Endodermal cell (in vitro differentiated cells): ENCODE measurements around the gene RAPGEF2. TPM values are rescaled to one million over a fixed set of nuclear protein-coding genes. Genes with fewer than 3 reads are reported as not detected.

Source experiments
- DNase-seq: peaks from one replicate; pipeline ENCODE4 v3.0.0-alpha.2; 2017
- H3K27ac ChIP-seq: 2 replicates; pipeline ENCODE4 v1.5.1; 2013; ENCODE audit warnings: mild to moderate bottlenecking, low read depth, low read length, moderate library complexity
- H3K27me3 ChIP-seq: 2 replicates; pipeline ENCODE4 v1.6.1; 2013; ENCODE audit warnings: mild to moderate bottlenecking, low read length, moderate library complexity; ENCODE audit not compliant: insufficient read depth, control insufficient read depth, poor library complexity, severe bottlenecking
- H3K36me3 ChIP-seq: 2 replicates; pipeline ENCODE4 v1.7.0; 2013; ENCODE audit warnings: mild to moderate bottlenecking, low read length, moderate library complexity; ENCODE audit not compliant: control insufficient read depth, insufficient read depth
- H3K4me1 ChIP-seq: one replicate; pipeline ENCODE4 v1.7.0; 2013; ENCODE audit warnings: low read length; ENCODE audit not compliant: control insufficient read depth, insufficient read depth
- H3K4me3 ChIP-seq: 2 replicates; pipeline ENCODE4 v1.5.1; 2013; ENCODE audit warnings: mild to moderate bottlenecking, low read length, moderate library complexity
- H3K9ac ChIP-seq: 2 replicates; pipeline ENCODE4 v1.6.1; 2013; ENCODE audit warnings: mild to moderate bottlenecking, low read length, moderate library complexity; ENCODE audit not compliant: poor library complexity, severe bottlenecking; ENCODE audit errors: extremely low read depth
- H3K9me3 ChIP-seq: 2 replicates; pipeline ENCODE4 v1.6.1; 2013; ENCODE audit warnings: mild to moderate bottlenecking, low read length, moderate library complexity; ENCODE audit not compliant: control insufficient read depth
- H3K27ac Mint-ChIP-seq: 2 replicates; pipeline ENCODE4 v1.8.0; 2020; ENCODE audit warnings: mixed read lengths
- H3K27me3 Mint-ChIP-seq: 2 replicates; pipeline ENCODE4 v1.8.0; 2021; ENCODE audit warnings: mild to moderate bottlenecking, mixed read lengths; ENCODE audit not compliant: insufficient read depth
- H3K36me3 Mint-ChIP-seq: 2 replicates; pipeline ENCODE4 v1.8.0; 2020; ENCODE audit warnings: low read depth, mixed read lengths
- H3K4me1 Mint-ChIP-seq: 2 replicates; pipeline ENCODE4 v1.8.0; 2020; ENCODE audit warnings: mixed read lengths
- H3K4me3 Mint-ChIP-seq: 2 replicates; pipeline ENCODE4 v1.8.0; 2020; ENCODE audit warnings: mild to moderate bottlenecking, moderate library complexity, mixed read lengths
- H3K9me3 Mint-ChIP-seq: 2 replicates; pipeline ENCODE4 v1.8.0; 2020; ENCODE audit warnings: mild to moderate bottlenecking, mixed read lengths
- WGBS, 2 experiments: methylation state at CpG; one replicate each; pipeline versions ENCODE4 v1.1.5 to v1.1.7; 2013; ENCODE audit warnings: missing lambda C conversion rate in 2 of 2, mixed read lengths in 1 of 2; ENCODE audit not compliant: insufficient coverage in 1 of 2, insufficient read length in 1 of 2; 5-methylcytosine and 5-hydroxymethylcytosine counted together
- total RNA-seq, 2 donors: library from RNA; stranded (reverse); fragmentation: NEBNext Ultra II Directional in 1 of 2; extraction: Animal tissue kit (Norgen Biotek cat#: 25700) in 1 of 2; gene quantifications; 2 replicates in 1 of 2; 3 replicates in 1 of 2; pipeline ENCODE4 v1.2.1, GENCODE V29; 2021
- TF ChIP-seq, protein P1 (sequence below): fragments of 200-600 bp; sonication (generic); conservative IDR thresholded peaks from 2 replicates; pipeline ENCODE4 v1.5.0; 2021; ENCODE audit warnings: antibody characterized with exemption, mild to moderate bottlenecking

The RAPGEF2 gene
- total RNA-seq, 2 donors from 2014 or later, result 63.4 to 78.2 TPM

DNA sequence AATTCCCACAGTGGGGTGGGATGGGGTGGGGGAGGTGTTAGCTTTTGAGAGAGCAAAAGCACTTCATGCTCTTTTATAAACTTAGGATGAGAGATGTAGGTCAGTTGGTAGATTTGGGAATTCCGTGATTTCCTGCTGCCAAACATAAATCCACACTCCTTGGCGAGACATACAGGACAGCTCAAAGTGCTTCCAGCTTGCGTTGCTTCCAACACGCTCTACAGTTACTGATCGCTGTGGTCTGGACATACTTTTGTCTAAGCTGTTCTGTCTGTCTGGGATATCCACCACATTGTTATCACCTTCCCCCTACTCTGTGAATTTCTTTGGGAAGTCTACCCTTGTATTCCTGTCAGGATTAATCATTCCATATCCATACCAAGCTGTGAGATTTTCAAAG lies 117.5 kb downstream of the RAPGEF2 start:
- H3K4me3 ChIP-seq, result no peak overlapping the region
- no peaks in the 10 kb centered on the region for H3K27me3 Mint-ChIP-seq
- peaks cover 4% of the 10 kb centered on the region for H3K9me3 ChIP-seq
- no peaks in the 10 kb centered on the region for H3K9me3 Mint-ChIP-seq
- H3K27ac Mint-ChIP-seq, result no peak overlapping the region
- WGBS, 2 experiments, result 94 to 96% methylated on average over 4 to 5 of the region's 5 CpGs
- H3K27ac ChIP-seq, result no peak overlapping the region
- H3K27me3 ChIP-seq, result no peaks in the 10 kb centered on the region
- no peak overlapping the region for H3K9ac ChIP-seq
- H3K4me1 Mint-ChIP-seq, result peaks cover 26% of the 10 kb centered on the region
- peaks cover 2% of the 10 kb centered on the region for H3K36me3 Mint-ChIP-seq
- TF ChIP-seq, protein P1, sequence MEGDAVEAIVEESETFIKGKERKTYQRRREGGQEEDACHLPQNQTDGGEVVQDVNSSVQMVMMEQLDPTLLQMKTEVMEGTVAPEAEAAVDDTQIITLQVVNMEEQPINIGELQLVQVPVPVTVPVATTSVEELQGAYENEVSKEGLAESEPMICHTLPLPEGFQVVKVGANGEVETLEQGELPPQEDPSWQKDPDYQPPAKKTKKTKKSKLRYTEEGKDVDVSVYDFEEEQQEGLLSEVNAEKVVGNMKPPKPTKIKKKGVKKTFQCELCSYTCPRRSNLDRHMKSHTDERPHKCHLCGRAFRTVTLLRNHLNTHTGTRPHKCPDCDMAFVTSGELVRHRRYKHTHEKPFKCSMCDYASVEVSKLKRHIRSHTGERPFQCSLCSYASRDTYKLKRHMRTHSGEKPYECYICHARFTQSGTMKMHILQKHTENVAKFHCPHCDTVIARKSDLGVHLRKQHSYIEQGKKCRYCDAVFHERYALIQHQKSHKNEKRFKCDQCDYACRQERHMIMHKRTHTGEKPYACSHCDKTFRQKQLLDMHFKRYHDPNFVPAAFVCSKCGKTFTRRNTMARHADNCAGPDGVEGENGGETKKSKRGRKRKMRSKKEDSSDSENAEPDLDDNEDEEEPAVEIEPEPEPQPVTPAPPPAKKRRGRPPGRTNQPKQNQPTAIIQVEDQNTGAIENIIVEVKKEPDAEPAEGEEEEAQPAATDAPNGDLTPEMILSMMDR, result no peak
- H3K4me1 ChIP-seq, result no peaks in the 10 kb centered on the region
- no peak overlapping the region for H3K4me3 Mint-ChIP-seq
- peaks cover 3% of the 10 kb centered on the region for H3K36me3 ChIP-seq
- DNase-seq, result no peak

DNA sequence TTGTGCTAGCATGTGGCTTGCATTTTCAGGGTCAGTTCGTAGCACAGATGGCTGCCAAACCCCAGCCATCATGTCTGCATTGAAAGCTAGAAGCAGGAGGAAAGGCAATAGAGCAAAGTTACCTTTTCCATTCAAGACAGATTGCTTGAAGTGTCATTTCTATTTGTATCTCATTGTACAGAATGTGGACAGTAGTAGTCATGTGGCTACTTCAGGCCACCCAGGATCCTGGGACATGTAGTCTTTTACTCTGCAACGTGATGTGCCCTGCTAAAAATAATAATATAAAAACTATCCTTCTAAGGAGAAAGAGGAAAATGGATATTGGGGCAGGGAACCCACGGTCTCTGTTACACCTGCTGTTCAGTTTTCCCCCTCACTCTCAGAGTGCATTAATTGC lies 118.4 kb downstream of the RAPGEF2 start:
- Mint-ChIP-seq H3K36me3 (peaks cover 5% of the 10 kb centered on the region), H3K4me1 (peaks cover 22% of the 10 kb centered on the region), H3K27ac (peak overlapping the region; percentile 11), H3K4me3 (no peak overlapping the region), H3K9me3 (no peaks in the 10 kb centered on the region), H3K27me3 (no peaks in the 10 kb centered on the region)
- Histone ChIP-seq H3K27ac (no peak overlapping the region), H3K27me3 (no peaks in the 10 kb centered on the region), H3K4me1 (no peaks in the 10 kb centered on the region), H3K4me3 (no peak overlapping the region), H3K9me3 (peaks cover 4% of the 10 kb centered on the region), H3K36me3 (peaks cover 3% of the 10 kb centered on the region), H3K9ac (no peak overlapping the region)
- TF ChIP-seq, protein P1, result no peak
- no peak for DNase-seq
- 85 to 100% methylated on average over 2 of the region's 3 CpGs for WGBS, 2 experiments

DNA sequence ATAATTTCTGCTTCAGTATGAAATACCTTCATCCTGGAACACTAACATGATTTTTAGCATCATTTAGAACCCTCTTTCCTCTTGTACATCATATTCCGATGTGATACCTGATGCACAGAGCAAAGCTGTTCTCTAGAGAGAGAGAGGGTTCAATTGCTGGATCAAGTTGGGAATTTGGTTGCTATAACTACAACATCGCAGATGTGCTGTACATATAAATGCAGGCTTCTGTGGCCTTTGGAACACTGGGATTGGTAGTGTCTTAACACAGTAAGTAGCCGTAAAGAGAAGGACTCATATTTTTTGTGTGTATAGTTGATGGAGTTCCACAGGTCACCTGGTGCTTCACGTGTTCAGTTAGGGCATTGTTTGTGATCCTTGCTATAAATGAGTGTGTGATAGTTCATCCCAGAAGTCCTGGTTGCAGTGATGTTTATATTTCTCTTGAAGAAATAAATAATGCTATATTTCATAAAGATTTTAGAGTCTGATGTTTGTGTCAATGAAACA lies 119.2 kb downstream of the RAPGEF2 start:
- no peak overlapping the region for H3K4me3 Mint-ChIP-seq

More for the DNA sequence above, 119.2 kb downstream of the RAPGEF2 start:
- no peaks in the 10 kb centered on the region for H3K4me1 ChIP-seq
- peaks cover 4% of the 10 kb centered on the region for H3K9me3 ChIP-seq
- H3K9ac ChIP-seq, result no peak overlapping the region
- no peaks in the 10 kb centered on the region for H3K9me3 Mint-ChIP-seq
- TF ChIP-seq, protein P1, result no peak
- H3K36me3 ChIP-seq, result peaks cover 3% of the 10 kb centered on the region
- peaks cover 5% of the 10 kb centered on the region for H3K36me3 Mint-ChIP-seq
- H3K27me3 ChIP-seq, result no peaks in the 10 kb centered on the region
- H3K27me3 Mint-ChIP-seq, result no peaks in the 10 kb centered on the region
- no peak overlapping the region for H3K27ac ChIP-seq
- H3K4me3 ChIP-seq, result no peak overlapping the region
- DNase-seq, result no peak
- no peak overlapping the region for H3K27ac Mint-ChIP-seq
- 82 to 95% methylated on average over 2 to 4 of the region's 4 CpGs for WGBS, 2 experiments
- peaks cover 22% of the 10 kb centered on the region for H3K4me1 Mint-ChIP-seq
